ENCODE data around the gene SCLY.

The SCLY gene

GRCh38 chr2:238021327-238021726, 39.5 kb upstream of the SCLY start:
- no peak for TF ChIP-seq CTCF (IDR thresholded peaks at IDR 0.05; ENCODE audit: extremely low read depth, missing control alignments)

DNA sequence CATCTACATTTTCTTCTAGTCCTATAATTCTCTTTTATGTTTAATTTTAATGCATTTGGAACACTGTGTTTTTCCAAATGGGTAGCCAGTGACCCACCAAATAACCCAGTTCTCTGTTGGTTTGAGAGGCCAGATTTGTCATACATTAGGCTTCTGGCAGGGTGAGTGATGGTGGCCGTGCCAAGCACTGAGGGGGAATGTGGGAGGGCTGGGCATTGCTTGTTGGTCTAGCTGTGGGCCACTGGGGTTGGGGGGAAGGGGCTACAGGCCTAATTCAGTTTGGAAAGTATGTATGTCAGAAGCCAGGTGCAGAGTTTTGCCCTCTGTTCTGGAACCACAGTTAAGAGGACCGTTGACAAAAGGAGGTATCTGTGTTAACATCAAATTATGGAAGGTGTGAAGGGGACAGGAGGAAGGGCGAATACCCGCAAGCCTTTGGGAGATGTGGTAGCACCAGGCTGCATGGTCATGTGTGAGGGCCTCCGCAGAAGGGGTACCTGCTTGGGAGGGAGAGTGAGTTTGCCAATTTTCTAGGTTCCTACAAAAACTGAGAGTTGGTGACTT, 38.1 kb upstream of the SCLY start:
- no peak for TF ChIP-seq CTCF (IDR thresholded peaks at IDR 0.05; ENCODE audit: extremely low read depth, missing control alignments)
- no peak for DNase-seq (ENCODE audit: low spot score)

More at GRCh38 chr2:238021327-238021726, 39.5 kb upstream of the SCLY start:
- DNase-seq (ENCODE audit: low spot score): no peak

DNA sequence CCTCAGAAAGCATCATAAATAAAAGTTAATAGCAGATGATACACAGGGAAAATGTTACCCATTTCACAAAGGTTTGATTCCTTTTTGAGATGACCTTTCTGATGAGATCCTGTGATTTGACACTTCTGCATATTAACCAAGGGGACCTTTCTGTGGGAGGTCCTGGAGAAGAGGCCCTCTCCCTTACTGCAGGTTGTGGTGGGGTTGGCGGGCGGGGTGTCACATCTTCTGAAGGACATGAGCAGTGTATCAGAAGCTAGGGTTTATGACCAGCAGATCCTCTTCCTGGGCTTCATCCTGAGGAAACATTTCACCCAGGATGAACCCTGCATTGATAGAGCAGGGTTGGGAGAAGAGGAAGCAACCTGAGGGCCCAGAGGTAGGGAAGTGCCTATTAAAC, 37.2 kb upstream of the SCLY start:
- no peak for DNase-seq (ENCODE audit: low spot score)
- no peak for TF ChIP-seq CTCF (IDR thresholded peaks at IDR 0.05; ENCODE audit: extremely low read depth, missing control alignments)

DNA sequence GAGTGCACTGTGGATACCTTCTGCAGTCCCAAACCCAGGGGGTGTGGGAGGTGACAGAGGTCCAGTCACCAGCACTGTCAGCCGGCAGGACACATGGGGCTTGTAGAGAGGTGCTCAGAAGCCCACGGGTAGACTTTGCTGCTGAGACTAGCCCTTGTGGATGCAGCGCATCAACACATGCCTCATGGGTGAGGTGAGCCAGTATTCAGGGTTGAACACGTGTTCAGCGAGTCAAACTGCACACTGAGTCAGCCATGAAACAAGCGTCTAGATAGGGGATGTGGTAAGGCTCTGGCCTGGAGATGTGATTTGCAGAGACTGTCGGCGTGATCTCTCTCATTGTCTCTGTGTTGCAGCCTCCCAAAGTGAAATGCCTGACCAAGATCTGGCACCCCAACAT, 35.8 kb upstream of the SCLY start:
- TF ChIP-seq CTCF (IDR thresholded peaks at IDR 0.05; ENCODE audit: extremely low read depth, missing control alignments): no peak
- DNase-seq (ENCODE audit: low spot score): no peak

- TF ChIP-seq CTCF (IDR thresholded peaks at IDR 0.05; ENCODE audit: extremely low read depth, missing control alignments): no peak
- DNase-seq (ENCODE audit: low spot score): no peak
These were observed 35.0 kb upstream of the SCLY start for GRCh38 chr2:238025741-238026360.

GRCh38 chr2:238027058-238027457, 33.7 kb upstream of the SCLY start:
- no peak for DNase-seq (ENCODE audit: low spot score)
- TF ChIP-seq CTCF (IDR thresholded peaks at IDR 0.05; ENCODE audit: extremely low read depth, missing control alignments): no peak

GRCh38 chr2:238027591-238028415, 33.0 kb upstream of the SCLY start:
- no peak for TF ChIP-seq CTCF (IDR thresholded peaks at IDR 0.05; ENCODE audit: extremely low read depth, missing control alignments)
- no peak for DNase-seq (ENCODE audit: low spot score)
